GM12878 (cell line): ENCODE measurements around the gene MAN1A1. TPM values are rescaled to one million over a fixed set of nuclear protein-coding genes. Genes with fewer than 3 reads are reported as not detected.

Experiments
- ATAC-seq: fragments of 200-7000 bp; cut with Tn5 transposase; 3 replicates; pipeline ENCODE4 v1.9.1; 2020; ENCODE audit warnings: mild to moderate bottlenecking, moderate library complexity
- BruUV-seq: library from RNA; stranded (reverse); fragments of 400-500 nt; replicated peaks from 2 replicates; lab custom pipeline; 2021; lab: Mats Ljungman, UMichigan
- CTCF ChIA-PET: fragments of 300-600 bp; sonication (Branson Sonifier 250); formaldehyde crosslinking; extraction: SDS; loops from one replicate; lab custom pipeline; 2021; ENCODE audit warnings: inconsistent platforms; lab: Yijun Ruan, JAX
- POLR2A ChIA-PET: fragments of 350-600 bp; formaldehyde crosslinking; extraction: SDS; loops from one replicate; lab custom pipeline; 2021; ENCODE audit warnings: inconsistent platforms; lab: Charles Lee
- RAD21 ChIA-PET: fragments of 300-600 bp; sonication (Branson Sonifier 250); formaldehyde crosslinking; loops from one replicate; lab custom pipeline; 2023; ENCODE audit warnings: antibody characterized with exemption; ENCODE audit not compliant: unreplicated experiment; lab: Charles Lee
- SMC1A ChIA-PET: fragments of 300-600 bp; sonication (Branson Sonifier 250); formaldehyde crosslinking; loops from one replicate; lab custom pipeline; 2023; ENCODE audit not compliant: unreplicated experiment, uncharacterized antibody; lab: Charles Lee
- DNase-seq: peaks from one replicate; pipeline ENCODE4 v3.0.0-alpha.2; 2011; ENCODE audit warnings: low read depth, low spot score
- FAIRE-seq: peaks from 3 replicates; lab custom pipeline; 2011; peaks lifted over from hg19 to GRCh38; lab: Jason Lieb, UNC
- H2AFZ ChIP-seq: 2 replicates; pipeline ENCODE4 v1.6.0; 2011; ENCODE audit warnings: low read depth, low read length, control low read depth; ENCODE audit not compliant: control insufficient read depth
- H3K27ac ChIP-seq: 2 replicates; pipeline ENCODE4 v1.5.1; 2011; ENCODE audit warnings: control low read depth; ENCODE audit not compliant: control insufficient read depth, insufficient read depth
- H3K27me3 ChIP-seq, 2 experiments: replicated peaks in 1 of 2; 2 replicates each; pipeline versions ENCODE4 v1.6.0 to v1.6.1; 2011; ENCODE audit warnings: low read length in 1 of 2; ENCODE audit not compliant: control insufficient read depth in 2 of 2, insufficient read depth in 2 of 2
- H3K36me3 ChIP-seq, 2 experiments: 2 replicates each; pipeline ENCODE4 v1.5.1; 2011; ENCODE audit warnings: low read length in 1 of 2; ENCODE audit not compliant: control insufficient read depth in 2 of 2, insufficient read depth in 2 of 2
- H3K4me1 ChIP-seq: 2 replicates; pipeline ENCODE4 v1.6.1; 2011; ENCODE audit warnings: mild to moderate bottlenecking, low read length, moderate library complexity, mixed read lengths; ENCODE audit not compliant: control insufficient read depth, insufficient read depth
- H3K4me2 ChIP-seq: 2 replicates; pipeline ENCODE4 v1.6.0; 2011; ENCODE audit warnings: control low read depth; ENCODE audit not compliant: control insufficient read depth, insufficient read depth
- H3K4me3 ChIP-seq: fragments of 200-600 bp; sonication (generic); 2 replicates; pipeline ENCODE4 v1.5.1; 2016
- H3K79me2 ChIP-seq: 2 replicates; pipeline ENCODE4 v1.6.0; 2011; ENCODE audit warnings: low read length; ENCODE audit not compliant: control insufficient read depth, insufficient read depth
- H3K9ac ChIP-seq: 2 replicates; pipeline ENCODE4 v1.8.0; 2011; ENCODE audit warnings: low read length, control low read depth, mixed read lengths; ENCODE audit not compliant: control insufficient read depth, insufficient read depth
- H3K9me3 ChIP-seq: replicated peaks from 3 replicates; pipeline ENCODE4 v1.5.1; 2011; ENCODE audit warnings: mild to moderate bottlenecking, low read length; ENCODE audit not compliant: control insufficient read depth, insufficient read depth
- H4K20me1 ChIP-seq: 2 replicates; pipeline ENCODE4 v1.6.0; 2011; ENCODE audit not compliant: control insufficient read depth, insufficient read depth
- CBFB ChIP-seq: IDR thresholded peaks from 2 replicates; pipeline ENCODE4 v1.6.1; 2016; ENCODE audit warnings: antibody characterized with exemption, low read depth
- CREM ChIP-seq: IDR thresholded peaks from 2 replicates; pipeline ENCODE4 v1.6.1; 2014; ENCODE audit warnings: antibody characterized with exemption, low read depth
- EED ChIP-seq: sonication (generic); IDR thresholded peaks from 2 replicates; pipeline ENCODE4 v1.6.1; 2016; ENCODE audit warnings: antibody characterized with exemption, low read depth
- IKZF2 ChIP-seq, 2 experiments: fragments of 450-650 bp; IDR thresholded peaks; 2 replicates each; pipeline ENCODE4 v1.6.1; 2017; ENCODE audit warnings: mild to moderate bottlenecking in 2 of 2, moderate library complexity in 2 of 2
- NFIC ChIP-seq: IDR thresholded peaks from 2 replicates; pipeline ENCODE4 v1.6.1; 2012; ENCODE audit warnings: low read depth, mild to moderate bottlenecking, inconsistent platforms, low read length, moderate library complexity
- NR2F1 ChIP-seq: fragments of 450-650 bp; conservative IDR thresholded peaks from 2 replicates; pipeline ENCODE4 v1.6.1; 2017; ENCODE audit warnings: mild to moderate bottlenecking
- POLR2AphosphoS2 ChIP-seq: IDR thresholded peaks from 2 replicates; pipeline ENCODE4 v1.6.1; 2011; ENCODE audit warnings: low read depth, mild to moderate bottlenecking, low read length, improper control_type of control experiment, moderate library complexity
- SMC3 ChIP-seq: IDR thresholded peaks from 2 replicates; pipeline ENCODE4 v1.6.1; 2011; ENCODE audit warnings: low read length, improper control_type of control experiment, borderline replicate concordance
- ZNF622 ChIP-seq: fragments of 450-650 bp; IDR thresholded peaks from 2 replicates; pipeline ENCODE4 v1.6.1; 2017; ENCODE audit warnings: mild to moderate bottlenecking, inconsistent platforms
- WGBS: methylation state at CpG from one replicate; pipeline ENCODE4 v1.1.6; 2016; ENCODE audit warnings: low lambda C conversion rate; ENCODE audit not compliant: insufficient replicate concordance, insufficient coverage; ENCODE audit errors: missing lambda C conversion rate; 5-methylcytosine and 5-hydroxymethylcytosine counted together
- in situ Hi-C: fragments of 300-500 bp; cut with MboI; formaldehyde crosslinking; loops from 9 replicates; pipeline ENCODE4 v1.14.3; 2018; ENCODE audit warnings: mixed read lengths
- intact Hi-C: fragments of 100-400 bp; cut with micrococcal nuclease; formaldehyde crosslinking; loops from one replicate; pipeline ENCODE4 v1.14.2; 2022; ENCODE audit not compliant: unreplicated experiment
- polyA plus RNA-seq, 11 experiments: library from polyadenylated mRNA; depleted of rRNA in 4 of 11; unstranded in 6 of 11; stranded (reverse) in 5 of 11; fragments of >200 nt; fragmentation: Nextera tagmentation in 4 of 11; fragmentation: Illumina TruSeq in 1 of 11; extraction: Ambion mirVana in 4 of 11; extraction: Trizol in 1 of 11; gene quantifications; 1 replicate in 1 of 11; 2 replicates in 10 of 11; pipeline versions ENCODE4 v1.2.1 to v1.2.3, GENCODE V29; 2011 to 2016; ENCODE audit warnings: inconsistent platforms in 2 of 11, missing spikeins in 2 of 11, low read depth in 1 of 11
- total RNA-seq, 4 experiments: library from RNA; depleted of rRNA in 3 of 4; stranded (reverse); fragments of >200 nt in 3 of 4; fragmentation: Illumina TruSeq in 1 of 4; extraction: Trizol in 1 of 4; gene quantifications; 2 replicates each; pipeline versions ENCODE4 v1.2.1 to v1.2.3, GENCODE V29; 2013 to 2021
- TF ChIP-seq, protein P1 (sequence below): fragments of 150-350 bp; IDR thresholded peaks from 2 replicates; pipeline ENCODE4 v1.6.1; 2014; ENCODE audit warnings: mild to moderate bottlenecking, low read depth, low read length
- TF ChIP-seq, protein P2 (sequence below), 3 experiments: IDR thresholded peaks in 2 of 3; conservative IDR thresholded peaks in 1 of 3; 2 replicates each; pipeline ENCODE4 v1.5.1; 2011; ENCODE audit warnings: low read depth in 3 of 3, low read length in 3 of 3, mild to moderate bottlenecking in 3 of 3, control low read depth in 2 of 3, moderate library complexity in 2 of 3, inconsistent platforms in 1 of 3, mixed read lengths in 1 of 3; ENCODE audit not compliant: control insufficient read depth in 2 of 3, insufficient read depth in 1 of 3; ENCODE audit errors: extremely low read depth in 1 of 3
- TF ChIP-seq, protein P3 (sequence below): fragments of 450-650 bp; IDR thresholded peaks from 2 replicates; pipeline ENCODE4 v1.6.1; 2017; ENCODE audit warnings: antibody characterized with exemption, mild to moderate bottlenecking, moderate library complexity
- TF ChIP-seq, protein P4 (sequence below): fragments of 450-650 bp; IDR thresholded peaks from 2 replicates; pipeline ENCODE4 v1.6.1; 2016; ENCODE audit warnings: mild to moderate bottlenecking
- TF ChIP-seq, protein P5 (sequence below): IDR thresholded peaks from 2 replicates; pipeline ENCODE4 v1.6.1; 2012; ENCODE audit warnings: low read depth, low read length, improper control_type of control experiment

MAN1A1 gene
- total and polyA plus RNA-seq, 10 of the 15 experiments (the other 5 are each of a cell fraction or from before 2014, with no cell fraction given): 5.4 to 28.1 (median 19.5) TPM

DNA sequence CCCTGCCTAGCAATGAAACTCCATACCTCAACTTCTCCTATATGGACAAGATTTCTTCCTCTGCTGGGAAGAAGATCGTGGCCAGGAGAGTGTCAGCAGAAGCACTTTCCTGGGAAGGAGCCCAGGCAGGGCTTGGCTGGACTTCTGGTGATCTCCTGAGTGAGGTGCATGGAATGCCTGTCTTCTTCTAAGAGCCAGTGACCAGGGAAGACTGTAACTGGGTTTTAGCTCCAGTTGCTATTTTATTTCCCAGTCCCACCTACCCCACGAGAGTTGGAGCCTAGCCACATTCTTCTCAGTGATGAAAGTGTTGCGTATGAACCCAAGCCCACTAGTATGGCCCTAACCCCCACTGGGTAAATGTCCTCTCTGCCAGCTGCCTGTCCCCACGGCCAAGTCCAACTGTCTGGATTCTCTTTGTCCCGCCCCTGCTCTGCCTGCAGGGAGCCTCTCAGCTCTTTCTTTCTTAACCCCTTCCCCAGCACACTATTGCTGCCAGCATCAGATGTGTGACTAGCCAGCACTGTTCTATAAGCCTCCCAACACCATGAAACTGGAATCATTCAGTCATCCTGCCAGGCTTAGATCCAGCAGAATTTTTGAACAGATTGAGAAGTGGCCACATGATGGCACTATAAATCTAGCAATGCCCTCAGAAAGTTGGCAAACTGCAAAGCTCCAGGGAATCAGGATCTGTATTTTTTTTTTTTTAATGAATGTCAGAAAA lies 201.3 kb downstream of the MAN1A1 start:
- H3K4me2 ChIP-seq: no peak overlapping the region
- DNase-seq (no peak), ATAC-seq (peak; percentile 58), FAIRE-seq (peak; percentile 93)
- POLR2A ChIA-PET: interaction anchor here (0.8 to 2.5 kb wide), 4 partner anchors 179 to 202 kb away, joined by 3 to 6 read pairs (median 4); no protein-coding TSS in a partner anchor
- 0 out of 2 replicates have a peak overlapping the region, but pooled peaks have one; percentile 31 for H3K4me3 ChIP-seq
- intact Hi-C loops (loop anchor here (1.0 to 5.0 kb wide), 5 partner anchors 201 to 909 kb away; partner anchors contain the start of gene MAN1A1), in situ Hi-C loops (no loop called here)
- SMC1A ChIA-PET: interaction anchor here (0.6 to 8.2 kb wide), 31 partner anchors 9 to 829 kb away, joined by 3 to 88 read pairs (median 3); no protein-coding TSS in a partner anchor
- H3K27me3 ChIP-seq: no peaks in the 10 kb centered on the region; a peak in 1 of 4 replicates
- RAD21 ChIA-PET: interaction anchor here (0.6 to 7.1 kb wide), 24 partner anchors 9 to 877 kb away, joined by 3 to 129 read pairs (median 4); no protein-coding TSS in a partner anchor
- peaks cover 12% of the 10 kb centered on the region for H3K4me1 ChIP-seq
- H3K9ac ChIP-seq: no peak overlapping the region
- no peaks in the 10 kb centered on the region for H3K36me3 ChIP-seq
- no peaks in the 10 kb centered on the region for H4K20me1 ChIP-seq
- WGBS: 71% methylated on average over 5 of the region's 5 CpGs
- BruUV-seq: no TSS peak
- no peaks in the 10 kb centered on the region for H3K79me2 ChIP-seq
- H3K9me3 ChIP-seq: no peaks in the 10 kb centered on the region
- CTCF ChIA-PET: interaction anchor here (0.6 to 7.8 kb wide), 43 partner anchors 8 to 1806 kb away, joined by 3 to 94 read pairs (median 5); partner anchors contain the start of gene ASF1A
- H3K27ac ChIP-seq: no peak overlapping the region
- no peak overlapping the region for H2AFZ ChIP-seq
- TF ChIP-seq NR2F1 (no peak), SMC3 (peak; percentile 60), POLR2AphosphoS2 (no peak), IKZF2 (IDR thresholded peaks at IDR 0.05) (0 out of 4 replicates have a peak, but pooled peaks have one; percentile 13 to 15), CBFB (no peak), ZNF622 (no peak), NFIC (no peak), CREM (no peak), EED (no peak)
- TF ChIP-seq, protein P1, sequence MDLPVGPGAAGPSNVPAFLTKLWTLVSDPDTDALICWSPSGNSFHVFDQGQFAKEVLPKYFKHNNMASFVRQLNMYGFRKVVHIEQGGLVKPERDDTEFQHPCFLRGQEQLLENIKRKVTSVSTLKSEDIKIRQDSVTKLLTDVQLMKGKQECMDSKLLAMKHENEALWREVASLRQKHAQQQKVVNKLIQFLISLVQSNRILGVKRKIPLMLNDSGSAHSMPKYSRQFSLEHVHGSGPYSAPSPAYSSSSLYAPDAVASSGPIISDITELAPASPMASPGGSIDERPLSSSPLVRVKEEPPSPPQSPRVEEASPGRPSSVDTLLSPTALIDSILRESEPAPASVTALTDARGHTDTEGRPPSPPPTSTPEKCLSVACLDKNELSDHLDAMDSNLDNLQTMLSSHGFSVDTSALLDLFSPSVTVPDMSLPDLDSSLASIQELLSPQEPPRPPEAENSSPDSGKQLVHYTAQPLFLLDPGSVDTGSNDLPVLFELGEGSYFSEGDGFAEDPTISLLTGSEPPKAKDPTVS: no peak
- TF ChIP-seq, protein P2, sequence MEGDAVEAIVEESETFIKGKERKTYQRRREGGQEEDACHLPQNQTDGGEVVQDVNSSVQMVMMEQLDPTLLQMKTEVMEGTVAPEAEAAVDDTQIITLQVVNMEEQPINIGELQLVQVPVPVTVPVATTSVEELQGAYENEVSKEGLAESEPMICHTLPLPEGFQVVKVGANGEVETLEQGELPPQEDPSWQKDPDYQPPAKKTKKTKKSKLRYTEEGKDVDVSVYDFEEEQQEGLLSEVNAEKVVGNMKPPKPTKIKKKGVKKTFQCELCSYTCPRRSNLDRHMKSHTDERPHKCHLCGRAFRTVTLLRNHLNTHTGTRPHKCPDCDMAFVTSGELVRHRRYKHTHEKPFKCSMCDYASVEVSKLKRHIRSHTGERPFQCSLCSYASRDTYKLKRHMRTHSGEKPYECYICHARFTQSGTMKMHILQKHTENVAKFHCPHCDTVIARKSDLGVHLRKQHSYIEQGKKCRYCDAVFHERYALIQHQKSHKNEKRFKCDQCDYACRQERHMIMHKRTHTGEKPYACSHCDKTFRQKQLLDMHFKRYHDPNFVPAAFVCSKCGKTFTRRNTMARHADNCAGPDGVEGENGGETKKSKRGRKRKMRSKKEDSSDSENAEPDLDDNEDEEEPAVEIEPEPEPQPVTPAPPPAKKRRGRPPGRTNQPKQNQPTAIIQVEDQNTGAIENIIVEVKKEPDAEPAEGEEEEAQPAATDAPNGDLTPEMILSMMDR (IDR thresholded peaks at IDR 0.05 in 2 of 3, conservative IDR thresholded peaks at IDR 0.05 in 1 of 3; ENCODE audit: control insufficient read depth in 2 of 3, extremely low read depth in 1 of 3, insufficient read depth in 1 of 3, low read depth in 3 of 3, low read length in 3 of 3): peak; percentile 46 to 70 (median 66); a peak in 5 of 6 replicates
- TF ChIP-seq, protein P3, sequence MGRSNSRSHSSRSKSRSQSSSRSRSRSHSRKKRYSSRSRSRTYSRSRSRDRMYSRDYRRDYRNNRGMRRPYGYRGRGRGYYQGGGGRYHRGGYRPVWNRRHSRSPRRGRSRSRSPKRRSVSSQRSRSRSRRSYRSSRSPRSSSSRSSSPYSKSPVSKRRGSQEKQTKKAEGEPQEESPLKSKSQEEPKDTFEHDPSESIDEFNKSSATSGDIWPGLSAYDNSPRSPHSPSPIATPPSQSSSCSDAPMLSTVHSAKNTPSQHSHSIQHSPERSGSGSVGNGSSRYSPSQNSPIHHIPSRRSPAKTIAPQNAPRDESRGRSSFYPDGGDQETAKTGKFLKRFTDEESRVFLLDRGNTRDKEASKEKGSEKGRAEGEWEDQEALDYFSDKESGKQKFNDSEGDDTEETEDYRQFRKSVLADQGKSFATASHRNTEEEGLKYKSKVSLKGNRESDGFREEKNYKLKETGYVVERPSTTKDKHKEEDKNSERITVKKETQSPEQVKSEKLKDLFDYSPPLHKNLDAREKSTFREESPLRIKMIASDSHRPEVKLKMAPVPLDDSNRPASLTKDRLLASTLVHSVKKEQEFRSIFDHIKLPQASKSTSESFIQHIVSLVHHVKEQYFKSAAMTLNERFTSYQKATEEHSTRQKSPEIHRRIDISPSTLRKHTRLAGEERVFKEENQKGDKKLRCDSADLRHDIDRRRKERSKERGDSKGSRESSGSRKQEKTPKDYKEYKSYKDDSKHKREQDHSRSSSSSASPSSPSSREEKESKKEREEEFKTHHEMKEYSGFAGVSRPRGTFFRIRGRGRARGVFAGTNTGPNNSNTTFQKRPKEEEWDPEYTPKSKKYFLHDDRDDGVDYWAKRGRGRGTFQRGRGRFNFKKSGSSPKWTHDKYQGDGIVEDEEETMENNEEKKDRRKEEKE: no peak
- TF ChIP-seq, protein P4, sequence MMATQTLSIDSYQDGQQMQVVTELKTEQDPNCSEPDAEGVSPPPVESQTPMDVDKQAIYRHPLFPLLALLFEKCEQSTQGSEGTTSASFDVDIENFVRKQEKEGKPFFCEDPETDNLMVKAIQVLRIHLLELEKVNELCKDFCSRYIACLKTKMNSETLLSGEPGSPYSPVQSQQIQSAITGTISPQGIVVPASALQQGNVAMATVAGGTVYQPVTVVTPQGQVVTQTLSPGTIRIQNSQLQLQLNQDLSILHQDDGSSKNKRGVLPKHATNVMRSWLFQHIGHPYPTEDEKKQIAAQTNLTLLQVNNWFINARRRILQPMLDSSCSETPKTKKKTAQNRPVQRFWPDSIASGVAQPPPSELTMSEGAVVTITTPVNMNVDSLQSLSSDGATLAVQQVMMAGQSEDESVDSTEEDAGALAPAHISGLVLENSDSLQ: no peak
- TF ChIP-seq, protein P5, sequence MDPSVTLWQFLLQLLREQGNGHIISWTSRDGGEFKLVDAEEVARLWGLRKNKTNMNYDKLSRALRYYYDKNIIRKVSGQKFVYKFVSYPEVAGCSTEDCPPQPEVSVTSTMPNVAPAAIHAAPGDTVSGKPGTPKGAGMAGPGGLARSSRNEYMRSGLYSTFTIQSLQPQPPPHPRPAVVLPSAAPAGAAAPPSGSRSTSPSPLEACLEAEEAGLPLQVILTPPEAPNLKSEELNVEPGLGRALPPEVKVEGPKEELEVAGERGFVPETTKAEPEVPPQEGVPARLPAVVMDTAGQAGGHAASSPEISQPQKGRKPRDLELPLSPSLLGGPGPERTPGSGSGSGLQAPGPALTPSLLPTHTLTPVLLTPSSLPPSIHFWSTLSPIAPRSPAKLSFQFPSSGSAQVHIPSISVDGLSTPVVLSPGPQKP: no peak
